Activated CD4-positive, alpha-beta T cell treated with anti-CD3 and anti-CD28 coated beads for 1 hour (primary cell): Measurements from ENCODE around the gene CD72.
A peak's percentile ranks its signal among the peaks of the same experiment; 100 is the strongest.
"Not testable (repeated sequence)": the region's sequence is repeated elsewhere in the genome, so short reads cannot be mapped to it uniquely, and the experiment has no call there.

ENCODE experiments used
- DNase-seq: peaks from one replicate; pipeline ENCODE4 v3.0.0-alpha.2; 2020

CD72 gene

DNA sequence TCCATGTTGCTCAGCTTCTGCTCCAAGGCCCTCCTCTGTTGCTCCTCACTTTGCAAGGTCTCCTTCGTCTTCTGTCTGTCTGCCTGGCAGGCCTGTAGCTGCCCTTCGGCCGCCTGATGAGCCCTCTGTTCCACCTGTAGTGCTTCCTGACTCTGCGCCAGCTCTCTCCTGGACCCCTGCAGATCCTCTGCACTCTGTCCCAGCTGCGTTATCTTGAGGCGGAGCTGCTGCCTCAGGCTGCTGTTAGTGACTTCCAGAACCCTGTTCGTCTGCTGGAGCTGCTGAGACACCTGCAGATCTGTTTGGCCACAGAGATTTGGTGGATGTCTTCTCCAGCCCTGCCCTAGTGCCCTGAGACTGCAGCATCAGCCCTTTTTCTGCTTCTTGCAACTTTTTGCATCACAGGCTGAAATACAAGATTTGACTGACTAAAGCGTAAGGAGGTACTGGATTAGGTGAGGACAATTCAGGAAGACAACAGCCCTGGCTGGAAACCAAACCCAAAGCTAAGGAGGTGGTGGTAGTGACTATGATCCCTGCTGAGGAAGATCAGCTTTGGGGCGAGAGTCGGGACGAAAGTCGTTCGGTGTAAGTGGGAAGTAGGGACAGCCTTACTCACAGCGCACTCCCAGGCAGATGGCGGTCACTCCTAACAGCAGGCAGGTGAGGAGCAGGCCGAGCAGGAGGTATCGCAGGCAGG lies 2.1 kb downstream of the CD72 start:
- DNase-seq = no peak

DNA sequence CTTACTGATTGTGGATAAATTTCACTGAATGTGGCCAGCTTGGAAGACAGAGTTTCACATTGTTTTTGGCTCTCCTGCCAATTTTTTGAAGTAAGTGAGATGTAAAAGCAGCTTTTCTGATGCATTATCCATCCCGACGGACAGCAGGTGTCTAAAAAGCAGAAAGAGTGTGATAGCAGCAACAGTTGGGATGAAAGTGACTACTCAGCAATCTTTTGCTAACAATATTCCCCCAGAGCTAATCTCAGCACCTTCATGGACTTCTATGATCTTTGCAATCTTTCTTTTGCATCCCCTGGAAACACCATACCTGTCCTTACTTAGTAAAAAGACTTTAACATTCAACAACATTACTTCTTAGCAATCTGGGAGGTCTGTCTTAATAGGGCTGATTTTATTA lies 5.4 kb downstream of the CD72 start:
- DNase-seq = no peak

DNA sequence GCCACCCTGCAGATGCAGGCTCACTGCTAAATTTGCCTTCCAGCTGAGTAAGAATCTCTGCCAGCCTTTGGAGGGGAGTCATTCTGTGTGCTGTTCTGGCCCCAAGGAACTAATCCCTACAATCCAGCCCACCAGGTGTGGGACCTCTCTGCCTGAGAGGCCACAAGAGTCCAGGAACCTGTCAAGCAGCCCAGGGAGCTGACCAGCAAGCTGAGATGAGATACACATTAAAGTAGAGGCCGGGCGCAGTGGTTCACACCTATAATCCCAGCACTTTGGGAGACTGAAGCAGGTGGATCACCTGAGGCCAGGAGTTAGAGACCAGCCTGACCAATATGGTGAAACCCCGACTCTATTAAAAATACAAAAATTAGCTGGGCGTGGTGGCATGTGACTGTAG lies 6.1 kb downstream of the CD72 start:
- not testable (repeated sequence) for DNase-seq

DNA sequence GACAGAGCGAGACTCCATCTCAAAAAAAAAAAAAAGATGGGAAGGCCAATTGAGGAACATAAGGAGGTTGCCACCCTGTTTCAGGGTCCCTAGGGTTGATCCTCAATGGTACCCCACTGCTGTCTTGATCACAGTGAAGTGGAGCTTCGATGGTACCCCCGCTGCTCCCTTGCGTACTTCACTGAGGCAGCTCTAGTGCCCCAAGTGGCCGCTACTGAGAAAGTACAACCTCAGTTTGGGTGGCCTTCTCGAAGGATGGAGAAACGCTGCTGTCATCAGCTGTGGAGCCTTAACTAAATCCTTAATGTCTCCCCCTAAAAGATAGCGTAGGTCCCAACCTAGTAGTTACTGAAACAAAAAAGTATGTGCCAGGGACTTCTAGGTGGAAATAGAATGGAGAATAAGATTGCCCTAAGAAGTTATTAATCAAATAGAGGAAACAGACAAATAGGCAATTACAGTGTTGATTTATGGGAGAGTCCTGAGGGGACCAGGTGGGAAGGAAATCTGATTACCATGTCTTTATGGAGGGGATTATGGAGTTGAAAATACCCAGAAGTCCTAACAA lies 6.9 kb downstream of the CD72 start:
- peak; percentile 37 for DNase-seq

DNA sequence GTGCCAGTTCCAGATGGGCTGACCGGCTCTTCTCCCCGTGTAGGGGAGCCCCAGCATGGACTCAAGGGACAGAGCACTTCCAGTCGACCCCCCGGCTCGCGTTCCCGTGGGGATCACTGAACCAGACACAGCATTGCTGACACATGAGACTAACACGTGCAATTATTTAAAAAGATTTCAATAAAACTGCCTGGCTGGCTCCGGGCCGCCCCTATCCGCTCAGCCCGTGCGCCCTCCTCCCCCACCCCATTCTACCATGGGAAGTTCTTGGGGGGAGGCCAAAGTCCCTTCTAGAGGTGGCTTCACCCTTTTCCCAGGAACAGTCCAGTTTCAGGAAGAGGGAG lies 8.4 kb downstream of the CD72 start:
- DNase-seq = no peak

DNA sequence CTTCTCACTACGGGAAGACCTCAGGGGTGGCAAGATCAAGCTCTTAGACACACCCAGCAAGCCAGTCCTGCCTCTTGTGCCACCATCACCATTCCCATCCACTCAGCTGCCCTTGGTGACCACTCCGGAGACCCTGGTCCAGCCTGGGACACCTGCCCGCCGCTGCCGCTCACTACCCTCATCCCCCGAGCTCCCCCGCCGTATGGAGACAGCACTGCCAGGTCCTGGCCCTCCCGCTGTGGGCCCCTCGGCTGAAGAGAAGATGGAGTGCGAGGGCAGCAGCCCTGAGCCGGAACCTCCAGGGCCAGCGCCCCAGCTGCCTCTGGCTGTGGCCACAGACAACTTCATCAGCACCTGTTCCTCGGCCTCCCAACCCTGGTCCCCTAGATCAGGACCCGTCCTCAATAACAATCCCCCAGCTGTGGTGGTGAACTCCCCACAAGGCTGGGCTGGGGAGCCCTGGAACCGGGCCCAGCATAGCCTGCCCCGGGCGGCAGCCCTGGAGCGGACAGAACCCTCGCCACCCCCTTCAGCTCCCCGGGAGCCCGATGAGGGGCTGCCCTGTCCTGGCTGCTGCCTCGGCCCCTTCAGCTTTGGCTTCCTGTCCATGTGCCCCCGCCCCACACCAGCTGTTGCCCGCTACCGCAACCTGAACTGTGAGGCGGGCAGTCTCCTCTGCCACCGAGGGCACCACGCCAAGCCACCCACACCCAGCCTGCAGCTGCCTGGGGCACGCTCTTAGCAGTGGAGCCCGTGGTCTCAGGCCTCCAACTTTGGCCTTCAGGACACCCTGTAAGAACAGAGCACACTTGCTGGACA lies 9.0 kb downstream of the CD72 start:
- no peak for DNase-seq

- no peak for DNase-seq
Measured at GRCh38 chr9:35608221-35608620, 10.0 kb downstream of the CD72 start.

- no peak for DNase-seq
Measured at GRCh38 chr9:35606726-35607125, 11.5 kb downstream of the CD72 start.

DNA sequence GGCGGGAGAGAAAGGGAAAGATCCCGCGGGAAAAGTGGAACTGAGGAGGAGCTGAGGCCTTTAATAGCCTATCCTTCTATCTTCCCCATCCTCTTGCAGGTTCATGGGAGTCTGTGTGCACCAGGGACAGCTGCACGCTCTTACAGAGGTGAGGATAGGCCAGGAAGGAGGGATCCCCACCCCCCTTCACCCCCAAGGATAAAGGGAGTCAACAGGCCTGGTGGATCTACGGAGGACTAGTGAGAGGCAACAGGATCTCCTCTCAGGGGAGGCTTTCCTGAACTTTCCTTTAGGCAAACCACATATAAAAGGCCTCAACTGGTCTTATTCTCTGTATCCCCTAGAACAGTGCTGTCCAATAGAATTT lies 12.1 kb downstream of the CD72 start:
- no peak for DNase-seq

DNA sequence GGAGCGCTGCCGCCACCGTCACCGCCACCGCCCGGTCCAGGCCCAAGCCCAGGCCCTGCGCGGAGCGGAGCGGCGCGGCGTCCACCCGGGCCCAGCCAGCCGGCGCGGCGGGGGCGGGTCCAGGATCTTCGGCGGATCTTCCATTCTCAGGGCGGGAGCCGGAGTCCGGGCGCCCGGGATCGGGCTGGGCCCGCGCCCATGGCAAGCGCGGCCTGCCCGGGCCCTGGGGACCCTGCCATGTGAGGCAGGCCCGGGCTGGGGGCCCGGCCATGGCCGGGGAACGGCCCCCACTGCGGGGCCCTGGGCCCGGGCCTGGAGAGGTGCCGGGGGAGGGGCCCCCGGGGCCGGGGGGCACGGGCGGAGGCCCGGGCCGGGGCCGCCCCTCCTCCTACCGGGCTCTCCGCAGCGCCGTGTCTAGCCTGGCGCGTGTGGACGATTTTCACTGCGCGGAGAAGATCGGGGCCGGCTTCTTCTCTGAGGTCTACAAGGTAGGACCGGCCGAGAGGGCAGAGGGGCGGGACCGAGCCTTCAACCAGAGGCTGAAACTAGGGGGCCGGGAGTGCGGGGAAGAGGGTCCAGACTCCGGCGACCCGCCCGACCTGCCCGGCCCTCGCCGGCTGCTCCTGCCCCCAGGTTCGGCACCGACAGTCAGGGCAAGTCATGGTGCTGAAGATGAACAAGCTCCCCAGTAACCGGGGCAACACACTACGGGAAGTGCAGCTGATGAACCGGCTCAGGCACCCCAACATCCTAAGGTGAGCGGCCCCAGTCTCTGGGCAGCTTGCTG lies 12.7 kb downstream of the CD72 start:
- DNase-seq = no peak

GRCh38 chr9:35604578-35605350 lies 13.4 kb downstream of the CD72 start, which contains the start of gene TESK1:
TESK1 (plus strand) TSS chr9:35605262; CDS start chr9:35605620, 358 bp downstream.
- peak; percentile 73 for DNase-seq

DNA sequence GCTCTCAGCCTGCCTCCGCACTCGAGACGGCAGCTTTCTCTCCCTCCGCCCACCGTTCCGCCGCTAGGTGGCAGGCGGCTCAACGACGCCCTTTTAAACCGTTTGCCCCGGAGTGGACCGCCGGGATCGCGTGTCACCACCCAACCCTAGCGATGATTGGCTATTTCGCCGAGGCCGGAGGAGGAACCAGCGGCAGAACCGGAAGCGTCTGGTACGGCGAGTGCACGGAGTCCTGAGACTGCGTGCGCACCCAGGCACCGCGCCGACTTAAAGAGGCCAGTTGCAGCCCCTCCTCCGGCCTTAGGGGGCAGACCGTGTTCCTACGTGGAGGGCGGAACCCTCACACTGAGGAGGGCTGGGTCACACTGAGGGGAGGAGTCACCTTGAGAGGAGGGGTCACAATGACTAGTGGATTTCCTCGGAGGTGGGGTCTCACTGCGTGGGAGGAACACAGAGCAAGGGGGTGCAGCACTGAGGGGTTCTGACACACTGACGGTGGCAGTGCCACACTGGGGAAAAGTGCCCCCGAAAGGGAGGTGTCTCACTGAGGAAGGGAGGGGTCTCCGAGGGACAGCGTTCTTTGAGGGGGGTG lies 14.1 kb downstream of the CD72 start:
- peak; percentile 99 for DNase-seq

DNA sequence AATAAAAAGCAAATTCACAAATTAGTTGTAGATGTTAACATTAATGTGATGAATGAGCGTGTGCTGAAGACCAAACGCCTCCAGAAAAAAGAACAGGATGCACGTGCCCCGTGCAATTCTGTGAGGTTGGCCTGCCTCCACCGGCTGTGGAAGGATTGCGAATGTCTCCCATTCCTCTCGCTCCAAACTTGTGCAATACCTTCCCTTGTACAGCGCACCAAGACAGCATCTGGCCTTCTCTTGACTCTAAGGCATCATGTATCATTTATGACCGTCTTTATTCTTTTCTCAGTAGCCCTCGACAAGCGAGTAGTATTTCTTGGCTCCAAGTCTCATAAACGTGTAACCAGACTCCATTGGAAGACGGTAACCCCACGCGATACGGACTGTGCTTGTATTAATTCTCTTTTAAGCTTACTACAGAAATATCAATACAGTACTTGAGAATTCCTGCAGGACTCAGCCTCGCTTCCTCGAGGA lies 14.7 kb downstream of the CD72 start:
- no peak for DNase-seq

DNA sequence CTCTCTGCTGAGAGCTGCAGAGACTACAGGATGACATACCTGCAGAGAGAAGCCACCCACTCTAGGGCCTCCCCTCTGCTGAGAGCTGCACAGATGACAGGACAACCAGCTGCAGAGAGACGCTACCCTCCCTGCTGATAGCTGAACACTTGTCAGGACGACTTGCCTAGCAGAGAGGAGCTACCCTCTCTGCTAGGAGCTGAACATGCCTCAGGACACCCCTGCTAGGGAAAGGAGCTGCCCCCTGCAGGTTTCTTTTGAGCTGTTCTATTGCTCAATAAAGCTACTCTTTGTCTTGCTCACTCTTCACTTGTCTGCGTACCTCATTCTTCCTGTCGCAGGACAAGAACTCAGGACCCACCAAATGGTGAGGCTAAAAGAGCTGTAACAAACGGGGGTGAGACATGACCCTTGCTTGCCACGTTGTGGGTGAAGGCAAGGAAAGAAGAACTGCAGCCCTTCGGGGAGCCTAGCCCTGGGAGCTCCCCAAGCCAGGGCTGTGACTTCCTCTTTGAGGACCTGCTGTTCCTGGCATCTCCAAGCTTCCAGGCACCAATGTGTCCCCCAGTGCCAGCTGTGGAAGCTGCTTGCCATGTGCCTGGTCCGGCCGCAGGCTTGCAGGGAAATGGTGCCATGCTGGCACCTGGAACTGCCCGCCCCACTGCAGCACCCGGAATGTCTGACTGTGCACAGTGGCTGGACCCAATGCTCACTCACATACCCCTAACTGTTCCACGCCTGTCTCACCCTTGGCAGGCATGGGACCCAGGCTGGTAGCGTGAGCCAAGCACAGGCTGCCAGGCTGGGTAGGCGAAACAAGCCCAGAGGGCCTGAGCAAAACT lies 18.2 kb downstream of the CD72 start:
- no peak for DNase-seq

- no peak for DNase-seq
Measured at GRCh38 chr9:35598866-35599590, 19.2 kb downstream of the CD72 start.

DNA sequence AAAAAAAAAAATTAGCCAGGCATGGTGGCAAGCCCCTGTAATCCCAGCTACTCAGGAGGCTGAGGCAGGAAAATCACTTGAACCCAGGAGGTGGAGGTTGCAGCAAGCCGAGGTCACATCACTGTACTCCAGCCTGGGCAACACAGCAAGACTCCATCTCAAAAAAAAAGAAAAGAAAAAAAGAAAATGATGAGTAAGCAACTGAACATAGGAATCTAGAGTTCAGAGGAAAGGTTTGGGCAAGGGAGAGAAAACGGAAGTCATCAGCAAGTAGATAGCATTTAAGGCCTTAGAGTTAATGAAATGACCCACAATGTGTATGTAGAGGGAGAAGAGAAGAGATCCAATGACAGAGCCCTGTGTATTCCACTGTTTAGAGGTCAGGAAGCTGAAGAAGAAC lies 21.3 kb downstream of the CD72 start:
- DNase-seq = not testable (repeated sequence)

- no peak for DNase-seq
Measured at GRCh38 chr9:35594471-35594870, 23.7 kb downstream of the CD72 start.

DNA sequence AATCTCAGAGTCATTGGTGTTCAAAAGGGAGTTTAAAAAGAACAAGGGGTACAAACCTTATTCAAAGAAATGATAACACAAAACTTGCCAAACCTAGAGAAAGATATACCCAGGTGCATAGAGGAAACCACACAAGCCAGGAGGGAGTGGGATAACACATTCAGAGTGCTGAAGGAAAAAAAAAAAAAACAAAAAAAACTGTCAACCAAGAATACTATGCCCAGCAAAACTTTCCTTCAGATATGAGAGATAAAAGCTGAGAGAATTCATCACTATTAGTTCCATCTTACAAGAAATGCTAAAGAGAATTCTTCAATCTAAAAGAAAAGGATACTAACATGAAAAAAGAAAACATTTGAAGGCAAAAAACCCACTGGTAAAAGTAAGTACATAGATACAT lies 24.6 kb downstream of the CD72 start:
- DNase-seq = no peak

- DNase-seq = not testable (repeated sequence)
Measured at GRCh38 chr9:35588506-35588905, 29.7 kb downstream of the CD72 start.

- DNase-seq = not testable (repeated sequence)
Measured at GRCh38 chr9:35584681-35585080, 33.5 kb downstream of the CD72 start.
